ENCODE measurements around the gene CFAP20.

- TF ChIP-seq POLR2AphosphoS5 (IDR thresholded peaks at IDR 0.05) (no peak), EZH2 (IDR thresholded peaks at IDR 0.05; ENCODE audit: borderline replicate concordance, insufficient read depth, low read length, poor library complexity, severe bottlenecking) (no peak)
- TF ChIP-seq, protein P1, sequence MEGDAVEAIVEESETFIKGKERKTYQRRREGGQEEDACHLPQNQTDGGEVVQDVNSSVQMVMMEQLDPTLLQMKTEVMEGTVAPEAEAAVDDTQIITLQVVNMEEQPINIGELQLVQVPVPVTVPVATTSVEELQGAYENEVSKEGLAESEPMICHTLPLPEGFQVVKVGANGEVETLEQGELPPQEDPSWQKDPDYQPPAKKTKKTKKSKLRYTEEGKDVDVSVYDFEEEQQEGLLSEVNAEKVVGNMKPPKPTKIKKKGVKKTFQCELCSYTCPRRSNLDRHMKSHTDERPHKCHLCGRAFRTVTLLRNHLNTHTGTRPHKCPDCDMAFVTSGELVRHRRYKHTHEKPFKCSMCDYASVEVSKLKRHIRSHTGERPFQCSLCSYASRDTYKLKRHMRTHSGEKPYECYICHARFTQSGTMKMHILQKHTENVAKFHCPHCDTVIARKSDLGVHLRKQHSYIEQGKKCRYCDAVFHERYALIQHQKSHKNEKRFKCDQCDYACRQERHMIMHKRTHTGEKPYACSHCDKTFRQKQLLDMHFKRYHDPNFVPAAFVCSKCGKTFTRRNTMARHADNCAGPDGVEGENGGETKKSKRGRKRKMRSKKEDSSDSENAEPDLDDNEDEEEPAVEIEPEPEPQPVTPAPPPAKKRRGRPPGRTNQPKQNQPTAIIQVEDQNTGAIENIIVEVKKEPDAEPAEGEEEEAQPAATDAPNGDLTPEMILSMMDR (IDR thresholded peaks at IDR 0.05; ENCODE audit: poor library complexity, severe bottlenecking), result no peak
- TF ChIP-seq, protein P2, sequence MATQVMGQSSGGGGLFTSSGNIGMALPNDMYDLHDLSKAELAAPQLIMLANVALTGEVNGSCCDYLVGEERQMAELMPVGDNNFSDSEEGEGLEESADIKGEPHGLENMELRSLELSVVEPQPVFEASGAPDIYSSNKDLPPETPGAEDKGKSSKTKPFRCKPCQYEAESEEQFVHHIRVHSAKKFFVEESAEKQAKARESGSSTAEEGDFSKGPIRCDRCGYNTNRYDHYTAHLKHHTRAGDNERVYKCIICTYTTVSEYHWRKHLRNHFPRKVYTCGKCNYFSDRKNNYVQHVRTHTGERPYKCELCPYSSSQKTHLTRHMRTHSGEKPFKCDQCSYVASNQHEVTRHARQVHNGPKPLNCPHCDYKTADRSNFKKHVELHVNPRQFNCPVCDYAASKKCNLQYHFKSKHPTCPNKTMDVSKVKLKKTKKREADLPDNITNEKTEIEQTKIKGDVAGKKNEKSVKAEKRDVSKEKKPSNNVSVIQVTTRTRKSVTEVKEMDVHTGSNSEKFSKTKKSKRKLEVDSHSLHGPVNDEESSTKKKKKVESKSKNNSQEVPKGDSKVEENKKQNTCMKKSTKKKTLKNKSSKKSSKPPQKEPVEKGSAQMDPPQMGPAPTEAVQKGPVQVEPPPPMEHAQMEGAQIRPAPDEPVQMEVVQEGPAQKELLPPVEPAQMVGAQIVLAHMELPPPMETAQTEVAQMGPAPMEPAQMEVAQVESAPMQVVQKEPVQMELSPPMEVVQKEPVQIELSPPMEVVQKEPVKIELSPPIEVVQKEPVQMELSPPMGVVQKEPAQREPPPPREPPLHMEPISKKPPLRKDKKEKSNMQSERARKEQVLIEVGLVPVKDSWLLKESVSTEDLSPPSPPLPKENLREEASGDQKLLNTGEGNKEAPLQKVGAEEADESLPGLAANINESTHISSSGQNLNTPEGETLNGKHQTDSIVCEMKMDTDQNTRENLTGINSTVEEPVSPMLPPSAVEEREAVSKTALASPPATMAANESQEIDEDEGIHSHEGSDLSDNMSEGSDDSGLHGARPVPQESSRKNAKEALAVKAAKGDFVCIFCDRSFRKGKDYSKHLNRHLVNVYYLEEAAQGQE (IDR thresholded peaks at IDR 0.05; ENCODE audit: borderline replicate concordance), result no peak
Measured at GRCh38 chr16:58119509-58119845, 9.7 kb downstream of the CFAP20 start.
